PC-9 (cell line): ENCODE data around the gene USP28.

ENCODE experiments used
- CTCF ChIP-seq: fragments of 200-600 bp; sonication (generic); conservative IDR thresholded peaks from 2 replicates; pipeline ENCODE4 v1.6.1; 2017; ENCODE audit warnings: mixed run types, antibody characterized with exemption, mild to moderate bottlenecking, moderate library complexity
- EZH2 ChIP-seq: fragments of 200-600 bp; sonication (generic); IDR thresholded peaks from 2 replicates; pipeline ENCODE4 v1.8.0; 2017; ENCODE audit warnings: antibody characterized with exemption, low read depth

- TF ChIP-seq CTCF = 0 out of 2 replicates have a peak, but pooled peaks have one; percentile 36
- no peak for TF ChIP-seq EZH2
Measured at GRCh38 chr11:113906038-113906437, 30.7 kb upstream of the USP28 start.
